Spleen (tissue), 11 donors: ENCODE results near the gene PRPF19. TPM values are rescaled to one million over a fixed set of nuclear protein-coding genes. Genes with fewer than 3 reads are reported as not detected.
A peak's percentile ranks its signal among the peaks of the same experiment; 100 is the strongest.

Experiments used
- DNase-seq: peaks from one replicate; pipeline ENCODE4 v3.0.0-alpha.2; 2020
- H3K27ac ChIP-seq, 8 donors: fragments of 200-600 bp; sonication (generic) in 7 of 8; 1 replicate in 4 of 8; 2 replicates in 4 of 8; pipeline versions ENCODE4 v1.5.0 to v1.8.0; 2016 to 2021; ENCODE audit warnings: inconsistent platforms in 4 of 8, mild to moderate bottlenecking in 4 of 8, moderate library complexity in 1 of 8
- H3K27me3 ChIP-seq, 7 donors: fragments of 200-600 bp; sonication (generic) in 6 of 7; replicated peaks in 1 of 7; 1 replicate in 4 of 7; 2 replicates in 3 of 7; pipeline versions ENCODE4 v1.5.0 to v1.8.0; 2016 to 2021; ENCODE audit warnings: inconsistent platforms in 3 of 7, mild to moderate bottlenecking in 1 of 7
- H3K36me3 ChIP-seq, 6 donors: fragments of 200-600 bp; sonication (generic) in 5 of 6; 1 replicate in 4 of 6; 2 replicates in 2 of 6; pipeline versions ENCODE4 v1.5.0 to v1.8.0; 2016 to 2021; ENCODE audit warnings: inconsistent platforms in 2 of 6
- H3K4me1 ChIP-seq, 6 donors: fragments of 200-600 bp; sonication (generic) in 5 of 6; 1 replicate in 3 of 6; 2 replicates in 3 of 6; pipeline versions ENCODE4 v1.5.0 to v1.8.0; 2016 to 2021; ENCODE audit warnings: inconsistent platforms in 3 of 6
- H3K4me3 ChIP-seq, 8 donors: fragments of 200-600 bp; sonication (generic) in 7 of 8; 1 replicate in 4 of 8; 2 replicates in 4 of 8; pipeline versions ENCODE4 v1.5.0 to v1.8.0; 2016 to 2021; ENCODE audit warnings: inconsistent platforms in 4 of 8, mild to moderate bottlenecking in 4 of 8, moderate library complexity in 2 of 8
- H3K9me3 ChIP-seq, 8 donors: fragments of 200-600 bp; sonication (generic) in 7 of 8; 1 replicate in 4 of 8; 2 replicates in 4 of 8; pipeline versions ENCODE4 v1.5.0 to v1.8.0; 2016 to 2021; ENCODE audit warnings: inconsistent platforms in 4 of 8
- POLR2A ChIP-seq, 3 donors: fragments of 450-650 bp; IDR thresholded peaks; one replicate each; pipeline ENCODE4 v1.5.1; 2017; ENCODE audit warnings: antibody characterized with exemption in 3 of 3, mild to moderate bottlenecking in 1 of 3
- POLR2AphosphoS5 ChIP-seq, 3 donors: sonication (generic); formaldehyde crosslinking; IDR thresholded peaks; one replicate each; pipeline ENCODE4 v1.5.1; 2017; ENCODE audit warnings: antibody characterized with exemption in 3 of 3
- WGBS, 5 donors: extraction: QIAGEN DNeasy Blood & Tissue Kit in 3 of 5; methylation state at CpG; one replicate each; pipeline versions ENCODE4 v1.1.5 to v1.1.7; 2013 to 2018; 5-methylcytosine and 5-hydroxymethylcytosine counted together
- intact Hi-C: fragments of 100-400 bp; cut with DNase I; formaldehyde crosslinking; loops from one replicate; pipeline ENCODE4 v1.15.0; 2023; ENCODE audit warnings: low total_unique reads
- polyA plus RNA-seq, 3 donors: library from polyadenylated mRNA; stranded (reverse); fragments of 200-250 nt; gene quantifications; one replicate each; pipeline ENCODE4 v1.2.1, GENCODE V29; 2013
- total RNA-seq, 7 donors: library from RNA; depleted of rRNA in 3 of 7; stranded (reverse); fragments of >200 nt in 3 of 7; fragmentation: NEBNext Ultra II Directional in 4 of 7; extraction: Animal tissue kit (Norgen Biotek cat#: 25700) in 4 of 7; gene quantifications; one replicate each; pipeline versions ENCODE4 v1.1.0 to v1.2.1, GENCODE V29; 2016 to 2021
- TF ChIP-seq, protein P1 (sequence below), 11 experiments: fragments of 200-600 bp in 7 of 11; fragments of 450-650 bp in 4 of 11; sonication (generic) in 4 of 11; IDR thresholded peaks in 8 of 11; conservative IDR thresholded peaks in 3 of 11; 1 replicate in 7 of 11; 2 replicates in 4 of 11; pipeline versions ENCODE4 v1.4.0 to v1.8.0; 2016 to 2021; ENCODE audit warnings: antibody characterized with exemption in 11 of 11, inconsistent platforms in 4 of 11, mild to moderate bottlenecking in 1 of 11
- donor health status: healthy with polysubstance abuse.
- donor health status: DM: no; HTN: no; CAD: no; lungs with moderate emphysema.
- donor health status: DM: no; HTN: no; CAD: no.
- donor health status: Bipolar disorder and iron deficiency.
- donor health status: healthy.
- donor health status: DM: no; HTN: no; CAD: no.
- donor health status: DM: yes; HTN: yes; CAD: no.

The PRPF19 gene
- total and polyA plus RNA-seq, 10 donors: 58.7 to 81.1 (median 70.1) TPM

GRCh38 chr11:60927061-60927592 is 20.7 kb upstream of the PRPF19 start:
- DNase-seq: no peak
- no peak for TF ChIP-seq POLR2AphosphoS5 (IDR thresholded peaks at IDR 0.05)
- TF ChIP-seq POLR2A (IDR thresholded peaks at IDR 0.05): no peak
- TF ChIP-seq, protein P1, sequence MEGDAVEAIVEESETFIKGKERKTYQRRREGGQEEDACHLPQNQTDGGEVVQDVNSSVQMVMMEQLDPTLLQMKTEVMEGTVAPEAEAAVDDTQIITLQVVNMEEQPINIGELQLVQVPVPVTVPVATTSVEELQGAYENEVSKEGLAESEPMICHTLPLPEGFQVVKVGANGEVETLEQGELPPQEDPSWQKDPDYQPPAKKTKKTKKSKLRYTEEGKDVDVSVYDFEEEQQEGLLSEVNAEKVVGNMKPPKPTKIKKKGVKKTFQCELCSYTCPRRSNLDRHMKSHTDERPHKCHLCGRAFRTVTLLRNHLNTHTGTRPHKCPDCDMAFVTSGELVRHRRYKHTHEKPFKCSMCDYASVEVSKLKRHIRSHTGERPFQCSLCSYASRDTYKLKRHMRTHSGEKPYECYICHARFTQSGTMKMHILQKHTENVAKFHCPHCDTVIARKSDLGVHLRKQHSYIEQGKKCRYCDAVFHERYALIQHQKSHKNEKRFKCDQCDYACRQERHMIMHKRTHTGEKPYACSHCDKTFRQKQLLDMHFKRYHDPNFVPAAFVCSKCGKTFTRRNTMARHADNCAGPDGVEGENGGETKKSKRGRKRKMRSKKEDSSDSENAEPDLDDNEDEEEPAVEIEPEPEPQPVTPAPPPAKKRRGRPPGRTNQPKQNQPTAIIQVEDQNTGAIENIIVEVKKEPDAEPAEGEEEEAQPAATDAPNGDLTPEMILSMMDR (IDR thresholded peaks at IDR 0.05 in 8 of 11, conservative IDR thresholded peaks at IDR 0.05 in 3 of 11): no peak
- Histone ChIP-seq H3K4me3 (no peak overlapping the region), H3K36me3 (peaks cover 0 to 16% (median 11%) of the 10 kb centered on the region in 6 donors), H3K27ac (no peak overlapping the region), H3K9me3 (no peaks in the 10 kb centered on the region), H3K4me1 (peaks cover 9 to 49% (median 35%) of the 10 kb centered on the region in 6 donors), H3K27me3 (peaks cover 0 to 35% (median 15%) of the 10 kb centered on the region in 7 donors)
- 88 to 94% (median 90%) methylated on average over 8 of the region's 8 CpGs for WGBS, 5 donors
- intact Hi-C loops: no loop called here

DNA sequence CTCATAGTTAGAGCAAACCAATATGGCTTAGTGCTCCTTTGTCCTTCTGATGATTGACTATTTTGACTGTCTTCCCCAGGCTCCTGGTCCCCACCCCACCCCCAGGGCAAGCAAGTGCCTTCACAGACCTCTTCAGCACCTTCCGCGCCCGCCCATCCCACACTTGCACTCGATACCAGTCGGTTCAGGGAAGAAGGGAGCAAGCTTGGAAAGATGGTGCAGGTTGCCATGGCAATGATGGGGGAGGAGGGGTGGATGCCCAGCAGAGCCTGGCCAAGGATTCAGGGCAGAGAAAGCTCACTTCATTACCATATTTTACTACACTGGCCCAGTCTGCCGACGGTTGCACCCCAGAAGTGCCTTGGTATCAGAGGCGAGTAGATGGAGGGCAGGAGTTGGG is 20.1 kb upstream of the PRPF19 start:
- H3K4me1 ChIP-seq: peaks cover 9 to 42% (median 31%) of the 10 kb centered on the region in 6 donors
- WGBS, 5 donors: 93 to 95% (median 94%) methylated on average over 8 of the region's 8 CpGs
- no peak overlapping the region for H3K4me3 ChIP-seq
- H3K36me3 ChIP-seq: peaks cover 0 to 22% (median 17%) of the 10 kb centered on the region in 6 donors
- peak; percentile 65 for DNase-seq
- H3K27me3 ChIP-seq: peaks cover 0 to 35% (median 15%) of the 10 kb centered on the region in 7 donors
- no peaks in the 10 kb centered on the region for H3K9me3 ChIP-seq
- H3K27ac ChIP-seq: no peak overlapping the region
- intact Hi-C loops: no loop called here
- TF ChIP-seq POLR2A (IDR thresholded peaks at IDR 0.05): no peak
- no peak for TF ChIP-seq POLR2AphosphoS5 (IDR thresholded peaks at IDR 0.05)

DNA sequence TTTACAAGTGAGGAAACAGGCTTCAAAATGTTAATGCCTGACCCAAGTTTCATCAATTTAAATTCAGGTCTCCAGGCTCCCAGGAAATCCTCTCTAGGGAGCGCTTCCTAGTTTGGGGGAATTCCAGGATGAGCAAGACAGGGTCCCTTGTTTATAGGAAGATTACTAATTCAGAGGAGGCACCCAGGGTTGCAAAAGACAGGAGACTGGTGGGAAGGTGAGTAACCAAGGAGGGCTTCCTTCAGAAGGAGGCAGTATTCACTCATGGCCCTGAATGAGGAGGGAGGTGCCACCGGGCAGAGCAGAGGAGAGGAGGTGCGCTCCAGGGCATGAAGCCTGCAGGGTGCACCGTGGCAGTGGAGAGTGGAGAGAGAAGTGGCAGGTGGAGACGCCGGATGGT is 19.5 kb upstream of the PRPF19 start:
- intact Hi-C loops: no loop called here
- H3K4me3 ChIP-seq: peak overlapping the region in 1 of 8 donors; percentile 85
- H3K9me3 ChIP-seq: no peaks in the 10 kb centered on the region
- WGBS, 5 donors: 69 to 76% (median 73%) methylated on average over 6 of the region's 6 CpGs
- peak; percentile 70 for DNase-seq
- TF ChIP-seq POLR2A (IDR thresholded peaks at IDR 0.05): no peak
- TF ChIP-seq, protein P1 (IDR thresholded peaks at IDR 0.05 in 8 of 11, conservative IDR thresholded peaks at IDR 0.05 in 3 of 11): no peak
- no peak for TF ChIP-seq POLR2AphosphoS5 (IDR thresholded peaks at IDR 0.05)
- H3K36me3 ChIP-seq: peaks cover 2 to 29% (median 24%) of the 10 kb centered on the region in 6 donors
- peaks cover 0 to 35% (median 15%) of the 10 kb centered on the region in 7 donors for H3K27me3 ChIP-seq
- H3K4me1 ChIP-seq: peaks cover 9 to 36% (median 26%) of the 10 kb centered on the region in 6 donors
- H3K27ac ChIP-seq: no peak overlapping the region

- Histone ChIP-seq H3K27ac (no peak overlapping the region), H3K36me3 (peaks cover 8 to 36% (median 31%) of the 10 kb centered on the region in 6 donors), H3K27me3 (peaks cover 0 to 35% (median 15%) of the 10 kb centered on the region in 7 donors), H3K9me3 (no peaks in the 10 kb centered on the region), H3K4me3 (peak overlapping the region; percentile 37 to 85 (median 52)), H3K4me1 (peaks cover 9 to 34% (median 26%) of the 10 kb centered on the region in 6 donors)
- DNase-seq: peak; percentile 78
- WGBS, 5 donors: 5 to 11% (median 6%) methylated on average over 16 to 35 of the region's 35 CpGs
- intact Hi-C loops: no loop called here
- no peak for TF ChIP-seq POLR2AphosphoS5 (IDR thresholded peaks at IDR 0.05)
- no peak for TF ChIP-seq POLR2A (IDR thresholded peaks at IDR 0.05)
- TF ChIP-seq, protein P1 (IDR thresholded peaks at IDR 0.05 in 8 of 11, conservative IDR thresholded peaks at IDR 0.05 in 3 of 11): no peak
Measured at GRCh38 chr11:60924906-60925853, 18.8 kb upstream of the PRPF19 start.
